HUES6 (cell line): ENCODE measurements around the gene MYO7A.

Experiments
- H3K27ac ChIP-seq: 2 replicates; pipeline ENCODE4 v1.7.0; 2013; ENCODE audit warnings: low read depth, mild to moderate bottlenecking, low read length, inconsistent platforms
- H3K27me3 ChIP-seq: 2 replicates; pipeline ENCODE4 v1.6.1; 2013; ENCODE audit warnings: low read length; ENCODE audit not compliant: control insufficient read depth, insufficient read depth
- H3K36me3 ChIP-seq: 2 replicates; pipeline ENCODE4 v1.6.1; 2013; ENCODE audit warnings: low read length; ENCODE audit not compliant: control insufficient read depth, insufficient read depth
- H3K4me1 ChIP-seq: 2 replicates; pipeline ENCODE4 v1.6.1; 2013; ENCODE audit warnings: low read length; ENCODE audit not compliant: control insufficient read depth, insufficient read depth
- H3K4me3 ChIP-seq: 2 replicates; pipeline ENCODE4 v1.5.1; 2013; ENCODE audit warnings: low read depth, low read length
- H3K9ac ChIP-seq: one replicate; pipeline ENCODE4 v1.6.1; 2013; ENCODE audit warnings: mild to moderate bottlenecking, low read length
- H3K9me3 ChIP-seq: 2 replicates; pipeline ENCODE4 v1.6.1; 2013; ENCODE audit warnings: low read depth, low read length; ENCODE audit not compliant: control insufficient read depth, insufficient read depth

The MYO7A gene

GRCh38 chr11:77158041-77158695, 30.1 kb downstream of the MYO7A start:
- no peaks in the 10 kb centered on the region; the same call in 1 of the 2 replicates for H3K27me3 ChIP-seq
- no peaks in the 10 kb centered on the region for H3K9me3 ChIP-seq
- H3K4me3 ChIP-seq = no peak overlapping the region
- no peak overlapping the region for H3K9ac ChIP-seq
- no peaks in the 10 kb centered on the region for H3K4me1 ChIP-seq
- no peaks in the 10 kb centered on the region for H3K36me3 ChIP-seq
- no peak overlapping the region for H3K27ac ChIP-seq

GRCh38 chr11:77159219-77159936, 31.3 kb downstream of the MYO7A start:
- Histone ChIP-seq H3K27ac (no peak overlapping the region), H3K36me3 (no peaks in the 10 kb centered on the region), H3K4me3 (no peak overlapping the region), H3K27me3 (no peaks in the 10 kb centered on the region; the same call in 1 of the 2 replicates), H3K9me3 (no peaks in the 10 kb centered on the region), H3K9ac (no peak overlapping the region), H3K4me1 (no peaks in the 10 kb centered on the region)

GRCh38 chr11:77159937-77160495, 32.0 kb downstream of the MYO7A start:
- H3K4me3 ChIP-seq = no peak overlapping the region
- no peaks in the 10 kb centered on the region; the same call in 1 of the 2 replicates for H3K27me3 ChIP-seq

GRCh38 chr11:77163271-77163670, 35.2 kb downstream of the MYO7A start:
- Histone ChIP-seq H3K9ac (no peak overlapping the region), H3K9me3 (no peaks in the 10 kb centered on the region), H3K4me3 (no peak overlapping the region), H3K27me3 (no peaks in the 10 kb centered on the region; the same call in 1 of the 2 replicates), H3K36me3 (no peaks in the 10 kb centered on the region), H3K27ac (no peak overlapping the region), H3K4me1 (no peaks in the 10 kb centered on the region; the same call in 1 of the 2 replicates)

More at GRCh38 chr11:77159937-77160495, 32.0 kb downstream of the MYO7A start:
- H3K9ac ChIP-seq = no peak overlapping the region
- H3K27ac ChIP-seq = no peak overlapping the region
- H3K9me3 ChIP-seq = no peaks in the 10 kb centered on the region
- H3K4me1 ChIP-seq = no peaks in the 10 kb centered on the region
- no peaks in the 10 kb centered on the region for H3K36me3 ChIP-seq

- Histone ChIP-seq H3K27ac (no peak overlapping the region), H3K9me3 (no peaks in the 10 kb centered on the region), H3K27me3 (no peaks in the 10 kb centered on the region; the same call in 1 of the 2 replicates), H3K36me3 (no peaks in the 10 kb centered on the region), H3K4me3 (no peak overlapping the region), H3K9ac (no peak overlapping the region), H3K4me1 (no peaks in the 10 kb centered on the region; the same call in 1 of the 2 replicates)
These were observed 37.0 kb downstream of the MYO7A start for GRCh38 chr11:77165066-77165465.

GRCh38 chr11:77166021-77166420, 38.0 kb downstream of the MYO7A start:
- Histone ChIP-seq H3K4me3 (no peak overlapping the region), H3K4me1 (peaks cover 9% of the 10 kb centered on the region), H3K9ac (no peak overlapping the region), H3K36me3 (no peaks in the 10 kb centered on the region), H3K9me3 (no peaks in the 10 kb centered on the region), H3K27ac (no peak overlapping the region), H3K27me3 (no peaks in the 10 kb centered on the region)

- no peaks in the 10 kb centered on the region for H3K27me3 ChIP-seq
- H3K4me1 ChIP-seq = peaks cover 21% of the 10 kb centered on the region
- H3K9ac ChIP-seq = no peak overlapping the region
These were observed 39.1 kb downstream of the MYO7A start for GRCh38 chr11:77167111-77167626.

GRCh38 chr11:77167791-77168190, 39.7 kb downstream of the MYO7A start:
- no peaks in the 10 kb centered on the region for H3K27me3 ChIP-seq
- H3K9me3 ChIP-seq = no peaks in the 10 kb centered on the region
- H3K4me3 ChIP-seq = no peak overlapping the region
- H3K4me1 ChIP-seq = peaks cover 27% of the 10 kb centered on the region
- no peak overlapping the region for H3K9ac ChIP-seq
- H3K36me3 ChIP-seq = no peaks in the 10 kb centered on the region
- H3K27ac ChIP-seq = no peak overlapping the region

More at GRCh38 chr11:77167111-77167626, 39.1 kb downstream of the MYO7A start:
- Histone ChIP-seq H3K36me3 (no peaks in the 10 kb centered on the region), H3K9me3 (no peaks in the 10 kb centered on the region), H3K4me3 (no peak overlapping the region), H3K27ac (no peak overlapping the region)

GRCh38 chr11:77170107-77170506, 42.1 kb downstream of the MYO7A start:
- H3K9ac ChIP-seq = no peak overlapping the region
- peaks cover 47% of the 10 kb centered on the region for H3K4me1 ChIP-seq

GRCh38 chr11:77171254-77171653, 43.2 kb downstream of the MYO7A start:
- Histone ChIP-seq H3K27me3 (no peaks in the 10 kb centered on the region), H3K4me1 (peaks cover 58% of the 10 kb centered on the region), H3K9me3 (no peaks in the 10 kb centered on the region), H3K27ac (no peak overlapping the region), H3K36me3 (no peaks in the 10 kb centered on the region), H3K4me3 (no peak overlapping the region), H3K9ac (no peak overlapping the region)

More at GRCh38 chr11:77170107-77170506, 42.1 kb downstream of the MYO7A start:
- no peaks in the 10 kb centered on the region for H3K36me3 ChIP-seq
- no peaks in the 10 kb centered on the region for H3K27me3 ChIP-seq
- no peak overlapping the region for H3K4me3 ChIP-seq
- H3K9me3 ChIP-seq = no peaks in the 10 kb centered on the region
- H3K27ac ChIP-seq = no peak overlapping the region
